Measurements from ENCODE around the gene STX17.

DNA sequence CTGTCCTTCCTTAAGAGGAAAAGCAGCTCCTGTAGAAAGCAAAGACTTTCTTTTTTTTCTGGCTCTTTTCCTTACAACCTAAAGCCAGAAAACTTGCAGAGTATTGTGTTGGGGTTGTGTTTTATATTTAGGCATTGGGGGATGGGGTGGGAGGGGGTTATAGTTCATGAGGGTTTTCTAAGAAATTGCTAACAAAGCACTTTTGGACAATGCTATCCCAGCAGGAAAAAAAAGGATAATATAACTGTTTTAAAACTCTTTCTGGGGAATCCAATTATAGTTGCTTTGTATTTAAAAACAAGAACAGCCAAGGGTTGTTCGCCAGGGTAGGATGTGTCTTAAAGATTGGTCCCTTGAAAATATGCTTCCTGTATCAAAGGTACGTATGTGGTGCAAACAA, 42.5 kb upstream of the STX17 start:
- TF ChIP-seq, protein P1, sequence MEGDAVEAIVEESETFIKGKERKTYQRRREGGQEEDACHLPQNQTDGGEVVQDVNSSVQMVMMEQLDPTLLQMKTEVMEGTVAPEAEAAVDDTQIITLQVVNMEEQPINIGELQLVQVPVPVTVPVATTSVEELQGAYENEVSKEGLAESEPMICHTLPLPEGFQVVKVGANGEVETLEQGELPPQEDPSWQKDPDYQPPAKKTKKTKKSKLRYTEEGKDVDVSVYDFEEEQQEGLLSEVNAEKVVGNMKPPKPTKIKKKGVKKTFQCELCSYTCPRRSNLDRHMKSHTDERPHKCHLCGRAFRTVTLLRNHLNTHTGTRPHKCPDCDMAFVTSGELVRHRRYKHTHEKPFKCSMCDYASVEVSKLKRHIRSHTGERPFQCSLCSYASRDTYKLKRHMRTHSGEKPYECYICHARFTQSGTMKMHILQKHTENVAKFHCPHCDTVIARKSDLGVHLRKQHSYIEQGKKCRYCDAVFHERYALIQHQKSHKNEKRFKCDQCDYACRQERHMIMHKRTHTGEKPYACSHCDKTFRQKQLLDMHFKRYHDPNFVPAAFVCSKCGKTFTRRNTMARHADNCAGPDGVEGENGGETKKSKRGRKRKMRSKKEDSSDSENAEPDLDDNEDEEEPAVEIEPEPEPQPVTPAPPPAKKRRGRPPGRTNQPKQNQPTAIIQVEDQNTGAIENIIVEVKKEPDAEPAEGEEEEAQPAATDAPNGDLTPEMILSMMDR (IDR thresholded peaks at IDR 0.05), result no peak
- TF ChIP-seq POLR2AphosphoS5 (IDR thresholded peaks at IDR 0.05; ENCODE audit: low read depth, low read length), result no peak
